ENCODE data around the gene PRKCG. TPM values are rescaled to one million over a fixed set of nuclear protein-coding genes. Genes with fewer than 3 reads are reported as not detected.

The PRKCG gene
- total and polyA plus RNA-seq, 8 donors: 0.16 to 2.2 (median 0.28) TPM; not detected in 1

GRCh38 chr19:53847555-53847954 is 34.4 kb upstream of the PRKCG start:
- intact Hi-C loops (cut with DNase I): no loop called here
- TF ChIP-seq, protein P1, sequence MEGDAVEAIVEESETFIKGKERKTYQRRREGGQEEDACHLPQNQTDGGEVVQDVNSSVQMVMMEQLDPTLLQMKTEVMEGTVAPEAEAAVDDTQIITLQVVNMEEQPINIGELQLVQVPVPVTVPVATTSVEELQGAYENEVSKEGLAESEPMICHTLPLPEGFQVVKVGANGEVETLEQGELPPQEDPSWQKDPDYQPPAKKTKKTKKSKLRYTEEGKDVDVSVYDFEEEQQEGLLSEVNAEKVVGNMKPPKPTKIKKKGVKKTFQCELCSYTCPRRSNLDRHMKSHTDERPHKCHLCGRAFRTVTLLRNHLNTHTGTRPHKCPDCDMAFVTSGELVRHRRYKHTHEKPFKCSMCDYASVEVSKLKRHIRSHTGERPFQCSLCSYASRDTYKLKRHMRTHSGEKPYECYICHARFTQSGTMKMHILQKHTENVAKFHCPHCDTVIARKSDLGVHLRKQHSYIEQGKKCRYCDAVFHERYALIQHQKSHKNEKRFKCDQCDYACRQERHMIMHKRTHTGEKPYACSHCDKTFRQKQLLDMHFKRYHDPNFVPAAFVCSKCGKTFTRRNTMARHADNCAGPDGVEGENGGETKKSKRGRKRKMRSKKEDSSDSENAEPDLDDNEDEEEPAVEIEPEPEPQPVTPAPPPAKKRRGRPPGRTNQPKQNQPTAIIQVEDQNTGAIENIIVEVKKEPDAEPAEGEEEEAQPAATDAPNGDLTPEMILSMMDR (IDR thresholded peaks at IDR 0.05): no peak
- ATAC-seq: no peak
- Histone ChIP-seq H3K9me3 (no peaks in the 10 kb centered on the region), H3K4me1 (peaks cover 0 to 6% (median 0%) of the 10 kb centered on the region in 3 donors), H3K27me3 (no peaks in the 10 kb centered on the region), H3K36me3 (no peaks in the 10 kb centered on the region), H3K4me3 (no peak overlapping the region), H3K27ac (no peak overlapping the region)
- FAIRE-seq: no peak
- 40 to 45% methylated on average over 8 of the region's 8 CpGs for WGBS, 2 donors
- no peak for DNase-seq

GRCh38 chr19:53849237-53849676 is 32.7 kb upstream of the PRKCG start:
- DNase-seq: no peak
- intact Hi-C loops (cut with DNase I): no loop called here
- peaks cover 0 to 4% (median 0%) of the 10 kb centered on the region in 3 donors for H3K4me1 ChIP-seq
- no peaks in the 10 kb centered on the region for H3K9me3 ChIP-seq
- H3K36me3 ChIP-seq: no peaks in the 10 kb centered on the region
- no peak overlapping the region for H3K4me3 ChIP-seq
- ATAC-seq: peak in 2 of 4 donors; percentile 43 to 44
- H3K27ac ChIP-seq: peak overlapping the region in 1 of 4 donors; percentile 15
- H3K27me3 ChIP-seq: no peaks in the 10 kb centered on the region
- FAIRE-seq: no peak
- TF ChIP-seq, protein P1 (IDR thresholded peaks at IDR 0.05): no peak
- 60 to 62% methylated on average over 11 of the region's 11 CpGs for WGBS, 2 donors

DNA sequence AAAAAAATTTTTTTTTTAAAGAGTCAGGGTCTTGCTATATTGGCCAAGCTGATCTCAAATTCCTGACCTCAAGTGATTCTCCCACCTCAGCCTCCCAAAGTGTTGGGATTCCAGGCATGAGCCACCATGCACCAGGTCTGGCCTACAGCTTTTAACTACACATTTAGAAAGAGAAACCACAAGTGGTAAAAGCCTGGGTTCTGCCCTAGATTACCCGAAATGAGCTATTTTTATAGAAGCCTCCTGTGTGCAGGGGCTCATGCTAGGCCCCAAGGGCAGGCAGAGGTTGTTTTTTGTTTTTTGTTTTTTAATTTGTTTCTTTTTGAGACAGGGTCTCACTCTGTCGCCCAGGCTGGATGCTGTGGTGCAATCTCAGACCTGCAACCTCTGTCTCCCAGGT is 28.3 kb upstream of the PRKCG start:
- no peaks in the 10 kb centered on the region for H3K9me3 ChIP-seq
- intact Hi-C loops (cut with DNase I): no loop called here
- TF ChIP-seq, protein P1 (IDR thresholded peaks at IDR 0.05): no peak
- H3K27ac ChIP-seq: no peak overlapping the region
- no peaks in the 10 kb centered on the region for H3K36me3 ChIP-seq
- H3K4me3 ChIP-seq: no peak overlapping the region
- ATAC-seq (no peak), FAIRE-seq (no peak), DNase-seq (no peak)
- WGBS, 2 donors: 60 to 76% methylated on average over 2 of the region's 2 CpGs
- H3K27me3 ChIP-seq: no peaks in the 10 kb centered on the region
- peaks cover 0 to 4% (median 0%) of the 10 kb centered on the region in 3 donors for H3K4me1 ChIP-seq

- peak in 2 of 4 donors; percentile 8 to 17 for ATAC-seq
- Histone ChIP-seq H3K4me1 (peaks cover 0 to 6% (median 0%) of the 10 kb centered on the region in 3 donors), H3K36me3 (no peaks in the 10 kb centered on the region), H3K9me3 (no peaks in the 10 kb centered on the region), H3K27ac (peak overlapping the region in 2 of 4 donors; percentile 1 to 44), H3K27me3 (no peaks in the 10 kb centered on the region), H3K4me3 (no peak overlapping the region)
- TF ChIP-seq, protein P1 (IDR thresholded peaks at IDR 0.05): no peak
- 14 to 17% methylated on average over 6 of the region's 6 CpGs for WGBS, 2 donors
- FAIRE-seq: no peak
- peak in 3 of 6 donors; percentile 31 to 54 (median 41) for DNase-seq
- intact Hi-C loops (cut with DNase I): no loop called here
Measured at GRCh38 chr19:53864308-53864836, 17.6 kb upstream of the PRKCG start.

DNA sequence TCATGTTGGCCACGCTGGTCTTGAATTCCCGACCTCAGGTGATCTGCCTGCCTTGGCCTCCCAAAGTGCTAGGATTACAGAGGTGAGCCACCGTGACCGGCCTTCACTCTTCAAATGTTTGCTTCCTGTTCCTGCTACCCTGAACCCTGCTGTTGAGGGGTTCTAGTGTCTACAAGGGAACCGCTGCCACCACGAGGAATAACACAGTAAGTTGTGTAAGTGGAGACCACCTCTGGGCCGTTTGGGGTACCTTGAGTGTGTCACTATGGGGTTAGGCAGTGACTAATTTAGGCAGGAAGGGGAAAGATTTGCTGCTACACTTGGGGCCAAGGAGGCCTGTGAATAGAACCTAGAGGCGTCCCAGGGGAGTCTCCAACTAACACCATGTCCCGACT is 16.5 kb upstream of the PRKCG start:
- Histone ChIP-seq H3K27ac (peak overlapping the region in 2 of 4 donors; percentile 87), H3K4me1 (peaks cover 0 to 6% (median 0%) of the 10 kb centered on the region in 3 donors), H3K9me3 (no peaks in the 10 kb centered on the region), H3K36me3 (no peaks in the 10 kb centered on the region), H3K27me3 (no peaks in the 10 kb centered on the region), H3K4me3 (no peak overlapping the region)
- TF ChIP-seq, protein P1 (IDR thresholded peaks at IDR 0.05): no peak
- FAIRE-seq: no peak
- DNase-seq: no peak
- 76 to 80% methylated on average over 9 of the region's 9 CpGs for WGBS, 2 donors
- ATAC-seq: no peak
- intact Hi-C loops (cut with DNase I): no loop called here

All from pancreas (tissue), 10 donors.